Naive thymus-derived CD4-positive, alpha-beta T cell (primary cell): ENCODE measurements around the gene DDR1. TPM values are rescaled to one million over a fixed set of nuclear protein-coding genes. Genes with fewer than 3 reads are reported as not detected.
A peak's percentile ranks its signal among the peaks of the same experiment; 100 is the strongest.

ENCODE experiments used
- ATAC-seq: fragments of 150-1000 bp; cut with Tn5 transposase; 2 replicates; pipeline ENCODE4 v1.10.0; 2021; ENCODE audit warnings: mild to moderate bottlenecking, moderate library complexity
- CTCF ChIA-PET: fragments of 350-600 bp; sonication (Branson Sonifier 250); formaldehyde crosslinking; loops from one replicate; lab custom pipeline; 2021; ENCODE audit warnings: antibody characterized with exemption; lab: Charles Lee
- POLR2A ChIA-PET: fragments of 350-600 bp; sonication (Branson Sonifier 250); formaldehyde crosslinking; loops from one replicate; lab custom pipeline; 2021; ENCODE audit warnings: antibody characterized with exemption, inconsistent platforms; lab: Charles Lee
- DNase-seq, 9 donors: peaks; one replicate each; pipeline versions ENCODE4 v3.0.0 to v3.0.0-alpha.2; 2020 to 2022; ENCODE audit warnings: mixed read lengths in 1 of 9
- H3K27ac ChIP-seq: one replicate; pipeline ENCODE4 v1.7.0; 2013; ENCODE audit warnings: mild to moderate bottlenecking, low read depth, low read length, moderate library complexity
- H3K27me3 ChIP-seq, 2 donors: one replicate each; pipeline ENCODE4 v1.7.0; 2013; ENCODE audit warnings: low read length in 2 of 2, mild to moderate bottlenecking in 2 of 2, moderate library complexity in 2 of 2; ENCODE audit not compliant: control insufficient read depth in 2 of 2, insufficient read depth in 2 of 2
- H3K36me3 ChIP-seq, 3 experiments: 1 replicate in 2 of 3; 2 replicates in 1 of 3; pipeline ENCODE4 v1.7.0; 2013; ENCODE audit warnings: low read length in 3 of 3, mild to moderate bottlenecking in 3 of 3, moderate library complexity in 1 of 3; ENCODE audit not compliant: insufficient read depth in 3 of 3, control insufficient read depth in 2 of 3
- H3K4me1 ChIP-seq, 2 donors: one replicate each; pipeline ENCODE4 v1.7.0; 2013; ENCODE audit warnings: low read length in 2 of 2, mild to moderate bottlenecking in 2 of 2, moderate library complexity in 1 of 2; ENCODE audit not compliant: control insufficient read depth in 2 of 2, insufficient read depth in 2 of 2
- H3K4me3 ChIP-seq: 2 replicates; pipeline ENCODE4 v1.7.0; 2013; ENCODE audit warnings: mild to moderate bottlenecking, low read length
- H3K9me3 ChIP-seq, 3 experiments: 1 replicate in 2 of 3; 2 replicates in 1 of 3; pipeline ENCODE4 v1.7.0; 2013; ENCODE audit warnings: low read length in 3 of 3; ENCODE audit not compliant: control insufficient read depth in 2 of 3
- H3K27ac Mint-ChIP-seq, 9 donors: one replicate each; pipeline ENCODE4 v1.8.0; 2020 to 2022; ENCODE audit warnings: mixed read lengths in 9 of 9, mild to moderate bottlenecking in 8 of 9, moderate library complexity in 5 of 9, inconsistent platforms in 2 of 9
- H3K27me3 Mint-ChIP-seq, 5 donors: one replicate each; pipeline ENCODE4 v1.8.0; 2021 to 2022; ENCODE audit warnings: mixed read lengths in 5 of 5, mild to moderate bottlenecking in 1 of 5
- H3K36me3 Mint-ChIP-seq, 5 donors: one replicate each; pipeline ENCODE4 v1.8.0; 2020 to 2022; ENCODE audit warnings: mixed read lengths in 5 of 5, mild to moderate bottlenecking in 3 of 5, inconsistent platforms in 1 of 5
- H3K4me1 Mint-ChIP-seq, 7 donors: one replicate each; pipeline ENCODE4 v1.8.0; 2020 to 2022; ENCODE audit warnings: mixed read lengths in 7 of 7, mild to moderate bottlenecking in 3 of 7, inconsistent platforms in 1 of 7
- H3K4me3 Mint-ChIP-seq, 10 donors: one replicate each; pipeline ENCODE4 v1.8.0; 2020 to 2022; ENCODE audit warnings: mild to moderate bottlenecking in 10 of 10, mixed read lengths in 10 of 10, moderate library complexity in 6 of 10, inconsistent platforms in 2 of 10
- H3K9me3 Mint-ChIP-seq, 11 donors: one replicate each; pipeline ENCODE4 v1.8.0; 2020 to 2022; ENCODE audit warnings: mixed read lengths in 11 of 11, mild to moderate bottlenecking in 4 of 11, inconsistent platforms in 1 of 11, moderate library complexity in 1 of 11
- intact Hi-C, 2 donors: fragments of 100-400 bp; cut with micrococcal nuclease; formaldehyde crosslinking; loops; one replicate each; pipeline ENCODE4 v1.15.1; 2023
- polyA plus RNA-seq, 2 donors: library from polyadenylated mRNA; unstranded; fragments of 300-500 nt; fragmentation: Illumina TruSeq; gene quantifications; one replicate each; pipeline ENCODE4 v1.2.3, GENCODE V29; 2021
- total RNA-seq, 6 experiments: library from RNA in 5 of 6; stranded (reverse) in 5 of 6; gene quantifications; 1 replicate in 5 of 6; 2 replicates in 1 of 6; pipeline ENCODE4 v1.2.3 and lab custom pipeline; 2021 to 2026

DDR1 gene
- total and polyA plus RNA-seq, 7 experiments from 2014 or later = 1.8 to 23.8 (median 17.3) TPM

- Mint-ChIP-seq H3K4me1 (peaks cover 10 to 31% (median 19%) of the 10 kb centered on the region in 7 donors), H3K4me3 (peak overlapping the region; percentile 69 to 90 (median 86)), H3K27me3 (peaks cover 0 to 7% (median 0%) of the 10 kb centered on the region in 5 donors), H3K36me3 (peaks cover 0 to 5% (median 3%) of the 10 kb centered on the region in 5 donors), H3K9me3 (peaks cover 0 to 8% (median 6%) of the 10 kb centered on the region in 11 donors), H3K27ac (peak overlapping the region; percentile 44 to 91 (median 84))
- Histone ChIP-seq H3K4me1 (peaks cover 8 to 14% of the 10 kb centered on the region in 2 donors), H3K27me3 (no peaks in the 10 kb centered on the region), H3K4me3 (peak overlapping the region; percentile 40), H3K27ac (peak overlapping the region; percentile 50), H3K9me3 (no peaks in the 10 kb centered on the region), H3K36me3 (no peaks in the 10 kb centered on the region)
- ATAC-seq (peak; percentile 93), DNase-seq (peak; percentile 52 to 72 (median 63))
- intact Hi-C loops = loop anchor here (1.0 to 5.0 kb wide), 7 partner anchors 49 to 395 kb away; partner anchors contain the start of genes IER3 (in 2 of the 2) and TUBB (in 1 of the 2)
- ChIA-PET CTCF (interaction anchor here (0.8 to 12.4 kb wide), 11 partner anchors 9 to 203 kb away, joined by 3 to 172 read pairs (median 4); no protein-coding TSS in a partner anchor), POLR2A (interaction anchor here (0.7 to 1.8 kb wide), 5 partner anchors 29 to 49 kb away, joined by 3 to 12 read pairs (median 4); no protein-coding TSS in a partner anchor)
Observed at GRCh38 chr6:30877419-30878262, 6.7 kb upstream of the DDR1 start.

DNA sequence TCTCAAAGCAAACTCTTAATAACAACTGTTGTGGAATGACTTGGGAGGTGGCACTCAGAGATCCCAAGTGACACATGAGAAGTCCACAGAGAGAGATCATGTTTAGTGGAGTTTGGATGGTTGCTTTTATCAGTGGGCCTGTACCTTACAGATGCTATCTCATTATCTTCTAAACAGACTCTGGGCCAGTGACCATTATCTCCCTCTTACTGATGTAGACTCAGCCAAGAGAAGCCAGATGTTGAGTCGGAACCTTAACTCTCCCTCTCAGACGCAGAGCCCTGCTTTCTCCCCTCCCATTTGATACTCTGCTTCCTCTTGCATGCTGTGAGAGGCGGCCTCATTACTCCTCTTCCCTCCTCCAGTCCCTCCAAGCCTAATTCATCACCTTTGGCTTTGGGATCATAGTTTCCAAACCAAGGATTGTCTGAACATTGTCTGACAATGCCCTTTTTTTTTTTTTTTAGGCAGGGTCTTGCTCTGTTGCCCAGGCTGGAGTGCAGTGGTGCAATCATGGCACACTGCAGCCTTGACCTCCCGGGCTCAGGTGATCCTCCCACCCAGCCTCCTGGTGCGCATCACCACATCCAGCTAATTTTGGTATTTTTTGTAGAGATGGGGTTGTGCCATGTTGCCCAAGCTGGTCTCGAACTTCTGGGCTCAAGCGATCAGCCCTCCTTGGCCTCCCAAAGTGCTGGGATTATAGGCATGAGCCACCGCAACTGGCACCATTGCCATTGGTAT is 4.5 kb upstream of the DDR1 start:
- no peaks in the 10 kb centered on the region for H3K9me3 Mint-ChIP-seq
- H3K4me3 Mint-ChIP-seq = no peak overlapping the region
- no peak for ATAC-seq
- H3K27me3 Mint-ChIP-seq = peaks cover 0 to 7% (median 0%) of the 10 kb centered on the region in 5 donors
- H3K36me3 Mint-ChIP-seq = no peaks in the 10 kb centered on the region
- H3K27me3 ChIP-seq = no peaks in the 10 kb centered on the region
- ChIA-PET POLR2A (interaction anchor here (0.7 to 1.1 kb wide), 2 partner anchors 9 to 55 kb away, joined by 4 to 5 read pairs; no protein-coding TSS in a partner anchor), CTCF (interaction anchor here (0.6 to 12.4 kb wide), 7 partner anchors 11 to 206 kb away, joined by 3 to 172 read pairs (median 6); no protein-coding TSS in a partner anchor)
- H3K4me1 Mint-ChIP-seq = peaks cover 21 to 43% (median 31%) of the 10 kb centered on the region in 7 donors
- no peak overlapping the region for H3K4me3 ChIP-seq
- H3K27ac ChIP-seq = no peak overlapping the region
- peaks cover 10 to 28% of the 10 kb centered on the region in 2 donors for H3K4me1 ChIP-seq
- H3K36me3 ChIP-seq = no peaks in the 10 kb centered on the region
- intact Hi-C loops = loop anchor here in 1 of 2 donors (5.0 to 10.0 kb wide), 3 partner anchors 158 to 398 kb away; partner anchors contain the start of genes MRPS18B, PPP1R10 and TUBB
- H3K27ac Mint-ChIP-seq = peak overlapping the region in 6 of 9 donors; percentile 3 to 91 (median 58)
- DNase-seq = no peak
- no peaks in the 10 kb centered on the region for H3K9me3 ChIP-seq

DNA sequence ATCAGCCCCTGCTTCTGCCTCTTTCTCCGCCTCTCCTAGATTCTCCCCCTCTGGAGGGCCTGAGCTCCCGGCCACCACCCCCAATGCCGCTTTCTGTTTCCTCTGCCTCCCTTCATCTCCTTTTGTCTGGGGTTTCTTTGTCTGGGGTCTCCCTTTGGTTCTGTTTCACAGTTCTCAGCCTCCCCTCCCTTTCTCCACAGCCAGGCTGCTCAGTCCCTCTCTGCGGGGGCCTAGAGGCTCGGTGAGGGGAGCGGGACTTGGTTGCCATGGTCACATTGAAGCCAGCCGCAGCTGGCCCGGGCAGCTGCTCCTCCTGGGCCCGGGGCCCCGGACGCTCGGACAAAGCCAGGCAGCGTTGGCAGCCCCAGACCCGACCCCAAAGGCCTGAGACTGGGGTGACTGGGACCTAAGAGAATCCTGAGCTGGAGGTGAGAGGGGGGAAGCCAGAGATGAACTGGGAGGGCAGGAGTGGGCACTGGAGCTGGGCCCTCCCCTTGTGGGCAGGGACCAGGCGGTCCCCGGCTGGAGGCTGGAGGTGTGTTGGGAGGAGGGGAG is 3.5 kb upstream of the DDR1 start:
- peak overlapping the region in 7 of 9 donors; percentile 52 to 91 (median 75) for H3K27ac Mint-ChIP-seq
- DNase-seq = no peak
- H3K27me3 ChIP-seq = no peaks in the 10 kb centered on the region

DNA sequence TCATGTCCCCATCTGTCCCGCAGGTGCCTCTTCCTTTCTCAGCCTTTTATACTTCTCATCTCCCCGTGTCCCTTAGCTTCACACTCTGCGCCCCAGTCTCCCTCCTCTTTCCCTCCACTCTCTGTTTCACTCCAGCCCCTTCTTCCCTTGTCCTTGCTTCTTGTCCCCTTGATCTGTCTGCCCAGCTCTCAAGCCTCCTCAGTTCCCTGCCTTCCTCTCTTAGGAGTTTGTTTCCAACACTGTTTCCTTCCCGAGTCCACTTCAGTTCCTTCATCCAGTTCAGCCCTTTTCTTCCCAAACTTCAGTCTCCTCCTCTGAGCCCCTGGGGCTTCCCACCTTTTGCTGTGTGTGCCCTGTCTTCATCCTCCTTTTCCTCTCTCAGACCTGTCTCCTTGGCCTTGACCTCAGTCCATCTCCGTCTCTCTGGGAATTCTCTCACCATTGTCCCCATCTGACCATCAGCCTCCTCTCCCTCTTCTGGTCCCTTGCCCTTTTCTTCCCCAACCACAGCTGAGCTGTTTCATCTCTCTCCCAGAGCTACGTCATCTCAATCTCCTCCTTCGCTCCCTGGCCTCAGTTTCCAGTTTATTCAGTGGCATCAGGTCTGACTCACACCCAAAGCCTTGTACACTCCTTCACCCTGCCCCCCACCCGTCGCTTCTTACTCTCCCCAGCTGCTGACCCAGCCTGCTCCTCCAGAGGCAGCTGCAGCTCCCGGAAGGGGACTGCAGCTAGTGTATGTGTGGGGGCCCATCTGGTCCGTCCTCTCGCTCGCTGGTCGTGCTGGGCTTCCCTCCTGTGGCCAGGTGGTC is 2.7 kb upstream of the DDR1 start:
- Mint-ChIP-seq H3K27me3 (peaks cover 0 to 7% (median 0%) of the 10 kb centered on the region in 5 donors), H3K4me3 (peak overlapping the region in 3 of 10 donors; percentile 3 to 27 (median 12)), H3K9me3 (no peaks in the 10 kb centered on the region), H3K36me3 (no peaks in the 10 kb centered on the region), H3K4me1 (peaks cover 35 to 57% (median 42%) of the 10 kb centered on the region in 7 donors), H3K27ac (peak overlapping the region in 8 of 9 donors; percentile 12 to 86 (median 78))
- Histone ChIP-seq H3K4me3 (no peak overlapping the region), H3K4me1 (peaks cover 20 to 45% of the 10 kb centered on the region in 2 donors), H3K9me3 (no peaks in the 10 kb centered on the region), H3K36me3 (no peaks in the 10 kb centered on the region), H3K27ac (no peak overlapping the region), H3K27me3 (no peaks in the 10 kb centered on the region)
- intact Hi-C loops = loop anchor here in 1 of 2 donors (10.0 kb wide), 1 partner anchor 267 kb away; the partner anchor contains the start of genes MRPS18B and PPP1R10
- DNase-seq (no peak), ATAC-seq (no peak)
- CTCF ChIA-PET = interaction anchor here (1.4 to 12.4 kb wide), 3 partner anchors 51 to 160 kb away, joined by 3 to 172 read pairs (median 4); no protein-coding TSS in a partner anchor
- POLR2A ChIA-PET = interaction anchor here (0.7 to 1.3 kb wide), 2 partner anchors 18 to 49 kb away, joined by 3 to 5 read pairs; no protein-coding TSS in a partner anchor

More for the DNA sequence above, 3.5 kb upstream of the DDR1 start:
- Histone ChIP-seq H3K36me3 (no peaks in the 10 kb centered on the region), H3K4me3 (no peak overlapping the region), H3K4me1 (peaks cover 19 to 37% of the 10 kb centered on the region in 2 donors), H3K27ac (no peak overlapping the region), H3K9me3 (no peaks in the 10 kb centered on the region)
- ChIA-PET POLR2A (interaction anchor here (0.7 kb wide), 1 partner anchor 56 kb away, joined by 4 read pairs; no protein-coding TSS in a partner anchor), CTCF (interaction anchor here (0.9 to 12.4 kb wide), 2 partner anchors 50 to 145 kb away, joined by 6 to 172 read pairs; no protein-coding TSS in a partner anchor)
- ATAC-seq = no peak
- intact Hi-C loops = loop anchor here in 1 of 2 donors (10.0 kb wide), 1 partner anchor 266 kb away; the partner anchor contains the start of genes MRPS18B and PPP1R10
- Mint-ChIP-seq H3K4me3 (no peak overlapping the region), H3K36me3 (no peaks in the 10 kb centered on the region), H3K4me1 (peaks cover 29 to 52% (median 40%) of the 10 kb centered on the region in 7 donors), H3K9me3 (no peaks in the 10 kb centered on the region), H3K27me3 (peaks cover 0 to 7% (median 0%) of the 10 kb centered on the region in 5 donors)

- Mint-ChIP-seq H3K27me3 (peaks cover 0 to 7% (median 0%) of the 10 kb centered on the region in 5 donors), H3K9me3 (no peaks in the 10 kb centered on the region), H3K4me1 (peaks cover 35 to 57% (median 43%) of the 10 kb centered on the region in 7 donors), H3K4me3 (no peak overlapping the region), H3K36me3 (no peaks in the 10 kb centered on the region), H3K27ac (peak overlapping the region in 4 of 9 donors; percentile 69 to 88 (median 86))
- DNase-seq (no peak), ATAC-seq (no peak)
- H3K27ac ChIP-seq = no peak overlapping the region
- no peaks in the 10 kb centered on the region for H3K9me3 ChIP-seq
- no peaks in the 10 kb centered on the region for H3K27me3 ChIP-seq
- no peak overlapping the region for H3K4me3 ChIP-seq
- peaks cover 19 to 45% of the 10 kb centered on the region in 2 donors for H3K4me1 ChIP-seq
- intact Hi-C loops = loop anchor here in 1 of 2 donors (10.0 kb wide), 1 partner anchor 267 kb away; the partner anchor contains the start of genes MRPS18B and PPP1R10
- CTCF ChIA-PET = interaction anchor here (1.2 to 12.4 kb wide), 4 partner anchors 51 to 233 kb away, joined by 3 to 172 read pairs (median 4); no protein-coding TSS in a partner anchor
- H3K36me3 ChIP-seq = no peaks in the 10 kb centered on the region
- POLR2A ChIA-PET = interaction anchor here (0.7 to 3.2 kb wide), 3 partner anchors 18 to 53 kb away, joined by 3 to 20 read pairs (median 5); no protein-coding TSS in a partner anchor
Observed at GRCh38 chr6:30882204-30882758, 2.0 kb upstream of the DDR1 start.
